RWPE2 (cell line): ENCODE results near the gene KBTBD13.

ENCODE experiments used
- ATAC-seq: fragments of 200-7000 bp; cut with Tn5 transposase; 3 replicates; pipeline ENCODE4 v1.9.1; 2021; ENCODE audit warnings: low read depth
- DNase-seq: peaks from one replicate; pipeline ENCODE4 v3.0.0-alpha.2; 2020; ENCODE audit warnings: low spot score
- H3K27ac ChIP-seq: fragments of 450-650 bp; 2 replicates; pipeline ENCODE4 v1.5.1; 2017; ENCODE audit warnings: mild to moderate bottlenecking; ENCODE audit not compliant: poor library complexity, severe bottlenecking
- H3K27me3 ChIP-seq: fragments of 250-450 bp; sonication (Bioruptor Pico); 2 replicates; pipeline ENCODE4 v1.5.1; 2021; ENCODE audit warnings: mild to moderate bottlenecking, moderate library complexity; ENCODE audit not compliant: insufficient read depth, poor library complexity, severe bottlenecking
- H3K36me3 ChIP-seq: fragments of 250-450 bp; sonication (Bioruptor Pico); 2 replicates; pipeline ENCODE4 v1.5.1; 2020; ENCODE audit warnings: low read depth, mild to moderate bottlenecking, moderate library complexity
- H3K4me1 ChIP-seq: fragments of 250-450 bp; sonication (Bioruptor Pico); 2 replicates; pipeline ENCODE4 v1.5.1; 2021; ENCODE audit warnings: mild to moderate bottlenecking, moderate library complexity; ENCODE audit not compliant: insufficient read depth, poor library complexity, severe bottlenecking
- H3K4me3 ChIP-seq: fragments of 250-450 bp; sonication (Bioruptor Pico); 2 replicates; pipeline ENCODE4 v1.5.1; 2021; ENCODE audit warnings: mild to moderate bottlenecking, moderate library complexity; ENCODE audit not compliant: severe bottlenecking
- H3K9me3 ChIP-seq: fragments of 250-450 bp; sonication (Bioruptor Pico); 2 replicates; pipeline ENCODE4 v1.5.1; 2021; ENCODE audit warnings: mild to moderate bottlenecking, moderate library complexity; ENCODE audit not compliant: severe bottlenecking
- CTCF ChIP-seq: fragments of 450-650 bp; IDR thresholded peaks from one replicate; pipeline ENCODE4 v1.5.1; 2017; ENCODE audit warnings: mild to moderate bottlenecking, moderate library complexity; ENCODE audit not compliant: poor library complexity, severe bottlenecking

Gene KBTBD13

GRCh38 chr15:65055201-65055870, 21.2 kb upstream of the KBTBD13 start:
- no peaks in the 10 kb centered on the region for H3K9me3 ChIP-seq
- no peak for TF ChIP-seq CTCF
- DNase-seq (no peak), ATAC-seq (no peak)
- H3K27ac ChIP-seq, result no peak overlapping the region
- H3K4me3 ChIP-seq, result no peak overlapping the region
- H3K36me3 ChIP-seq, result no peaks in the 10 kb centered on the region
- H3K4me1 ChIP-seq, result no peaks in the 10 kb centered on the region
- H3K27me3 ChIP-seq, result no peaks in the 10 kb centered on the region

GRCh38 chr15:65056106-65056505, 20.4 kb upstream of the KBTBD13 start:
- no peak overlapping the region for H3K27ac ChIP-seq
- H3K4me1 ChIP-seq, result no peaks in the 10 kb centered on the region
- no peak for DNase-seq
- H3K27me3 ChIP-seq, result no peaks in the 10 kb centered on the region
- no peaks in the 10 kb centered on the region for H3K36me3 ChIP-seq
- no peaks in the 10 kb centered on the region for H3K9me3 ChIP-seq
- TF ChIP-seq CTCF, result no peak
- no peak overlapping the region for H3K4me3 ChIP-seq
- ATAC-seq, result no peak

GRCh38 chr15:65056868-65057548, 19.5 kb upstream of the KBTBD13 start:
- H3K4me1 ChIP-seq, result no peaks in the 10 kb centered on the region

GRCh38 chr15:65057549-65057940, 19.0 kb upstream of the KBTBD13 start:
- H3K4me3 ChIP-seq, result no peak overlapping the region
- ATAC-seq (no peak; the same call in 2 of the 3 replicates), DNase-seq (no peak)
- H3K4me1 ChIP-seq, result no peaks in the 10 kb centered on the region
- TF ChIP-seq CTCF, result no peak
- no peaks in the 10 kb centered on the region for H3K27me3 ChIP-seq
- H3K27ac ChIP-seq, result no peak overlapping the region
- H3K9me3 ChIP-seq, result no peaks in the 10 kb centered on the region
- H3K36me3 ChIP-seq, result no peaks in the 10 kb centered on the region

More at GRCh38 chr15:65056868-65057548, 19.5 kb upstream of the KBTBD13 start:
- DNase-seq (no peak), ATAC-seq (peak; percentile 73)
- Histone ChIP-seq H3K9me3 (no peaks in the 10 kb centered on the region), H3K27ac (no peak overlapping the region), H3K27me3 (no peaks in the 10 kb centered on the region), H3K4me3 (no peak overlapping the region), H3K36me3 (no peaks in the 10 kb centered on the region)
- no peak for TF ChIP-seq CTCF
